ENCODE data around the gene PVRIG.
A peak's percentile ranks its signal among the peaks of the same experiment; 100 is the strongest.
"Not testable (repeated sequence)": the region's sequence is repeated elsewhere in the genome, so short reads cannot be mapped to it uniquely, and the experiment has no call there.

PVRIG gene

DNA sequence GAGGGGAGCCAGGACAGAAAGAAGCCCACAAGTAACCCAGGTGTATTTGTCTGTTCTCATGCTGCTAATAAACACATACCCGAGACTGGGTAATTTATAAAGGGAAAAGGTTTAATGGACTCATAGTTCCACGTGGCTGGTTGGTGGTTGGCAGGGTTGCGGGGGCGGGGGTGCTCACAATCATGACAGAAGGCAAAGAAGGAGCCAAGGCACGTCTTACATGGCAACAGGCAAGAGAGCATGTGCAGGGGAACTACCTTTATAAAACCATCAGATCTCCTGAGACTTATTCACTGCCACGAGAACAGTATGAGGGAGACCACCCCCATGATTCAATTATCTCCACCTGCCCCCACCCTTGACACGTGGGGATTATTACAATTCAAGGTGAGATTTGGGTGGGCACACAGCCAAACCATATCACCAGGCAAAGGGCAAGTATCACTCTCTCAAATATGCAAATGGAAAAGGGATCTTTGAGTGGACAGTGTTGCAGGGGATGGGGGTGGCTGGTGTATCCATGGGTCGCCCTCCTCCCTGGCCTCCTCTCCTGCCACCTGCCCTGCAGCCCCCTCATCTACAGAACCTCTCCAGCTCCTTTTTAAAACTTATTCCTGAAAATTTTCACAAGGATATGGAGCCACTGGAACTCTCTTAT, 15.0 kb downstream of the PVRIG start:
- H3K27ac ChIP-seq (ENCODE audit: insufficient read depth in 1 of 2, low read depth in 1 of 2, low read length in 2 of 2, poor library complexity in 1 of 2, severe bottlenecking in 2 of 2); POLR2A ChIA-PET; DNase-seq; H3K9me3 ChIP-seq (ENCODE audit: control extremely low read depth in 1 of 5, control insufficient read depth in 4 of 5, insufficient read depth in 2 of 5, low read depth in 1 of 5, low read length in 4 of 5); H3K27me3 ChIP-seq (replicated peaks in 2 of 5; ENCODE audit: control insufficient read depth in 4 of 5, insufficient read depth in 5 of 5, low read length in 4 of 5); H3K4me3 ChIP-seq (ENCODE audit: control insufficient read depth in 1 of 7, extremely low read depth in 1 of 7, insufficient read depth in 4 of 7, low read depth in 2 of 7, low read length in 6 of 7); H3K36me3 ChIP-seq (ENCODE audit: control insufficient read depth in 4 of 4, insufficient read depth in 4 of 4, low read length in 3 of 4): not testable (repeated sequence)
- CTCF ChIA-PET: interaction anchor here (0.6 kb wide), 1 partner anchor 370 kb away, joined by 3 read pairs; no protein-coding TSS in a partner anchor
- WGBS (ENCODE audit: insufficient coverage): 100% methylated on average over 1 of the region's 8 CpGs
- H3K4me1 ChIP-seq (ENCODE audit: control extremely low read depth in 1 of 4, control insufficient read depth in 4 of 4, insufficient read depth in 4 of 4, low read length in 3 of 4): peaks cover 0 to 10% (median 2%) of the 10 kb centered on the region in 4 experiments

DNA sequence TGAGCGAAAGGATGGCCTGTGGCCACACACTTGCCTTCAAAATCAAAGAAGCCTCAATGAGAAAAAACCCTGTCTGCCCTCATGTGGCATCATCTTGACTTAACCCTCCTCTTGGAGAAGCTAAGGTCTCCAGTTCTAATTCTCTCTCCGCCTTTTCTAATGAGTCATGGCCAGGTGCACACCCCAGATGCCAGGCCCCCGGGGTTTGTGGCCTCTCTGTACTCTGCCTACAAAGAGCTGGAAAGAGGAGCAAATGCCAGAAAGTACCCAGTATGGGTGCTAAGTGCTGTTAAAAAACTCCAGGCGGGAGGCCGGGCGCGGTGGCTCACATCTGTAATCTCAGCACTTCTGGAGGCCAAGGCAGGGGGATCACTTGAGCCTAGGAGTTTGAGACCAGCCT, 20.2 kb downstream of the PVRIG start:
- H3K27me3 ChIP-seq (replicated peaks in 2 of 5; ENCODE audit: control insufficient read depth in 4 of 5, insufficient read depth in 5 of 5, low read length in 4 of 5); DNase-seq; CTCF ChIA-PET; POLR2A ChIA-PET; H3K27ac ChIP-seq (ENCODE audit: insufficient read depth in 1 of 2, low read depth in 1 of 2, low read length in 2 of 2, poor library complexity in 1 of 2, severe bottlenecking in 2 of 2); H3K36me3 ChIP-seq (ENCODE audit: control insufficient read depth in 4 of 4, insufficient read depth in 4 of 4, low read length in 3 of 4); H3K9me3 ChIP-seq (ENCODE audit: control extremely low read depth in 1 of 5, control insufficient read depth in 4 of 5, insufficient read depth in 2 of 5, low read depth in 1 of 5, low read length in 4 of 5); H3K4me3 ChIP-seq (ENCODE audit: control insufficient read depth in 1 of 7, extremely low read depth in 1 of 7, insufficient read depth in 4 of 7, low read depth in 2 of 7, low read length in 6 of 7): not testable (repeated sequence)
- 95% methylated on average over 6 of the region's 7 CpGs for WGBS (ENCODE audit: insufficient coverage)
- peaks cover 0 to 12% (median 5%) of the 10 kb centered on the region in 4 experiments for H3K4me1 ChIP-seq (ENCODE audit: control extremely low read depth in 1 of 4, control insufficient read depth in 4 of 4, insufficient read depth in 4 of 4, low read length in 3 of 4)

DNA sequence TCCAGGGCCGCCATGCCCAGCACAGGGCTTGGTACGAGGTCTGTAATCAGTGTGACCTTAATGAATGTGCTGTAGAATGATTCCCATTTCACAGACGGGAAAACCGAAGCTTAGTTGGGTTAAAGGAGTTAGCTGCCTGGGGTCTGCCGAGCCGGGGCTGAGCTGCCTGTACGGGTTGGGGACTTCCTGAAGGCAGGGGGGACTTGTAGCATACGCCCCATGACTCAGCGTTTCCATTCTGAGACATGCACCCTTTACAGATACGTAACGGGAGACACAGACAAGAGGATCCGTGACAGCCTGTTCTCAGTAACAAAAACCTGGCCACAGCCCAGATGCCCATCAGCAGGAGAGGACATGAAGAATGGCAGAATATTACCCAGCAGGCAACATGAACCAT, 23.6 kb downstream of the PVRIG start:
- peaks cover 0 to 12% (median 9%) of the 10 kb centered on the region in 4 experiments for H3K4me1 ChIP-seq (ENCODE audit: control extremely low read depth in 1 of 4, control insufficient read depth in 4 of 4, insufficient read depth in 4 of 4, low read length in 3 of 4)
- CTCF ChIA-PET; H3K27ac ChIP-seq (ENCODE audit: insufficient read depth in 1 of 2, low read depth in 1 of 2, low read length in 2 of 2, poor library complexity in 1 of 2, severe bottlenecking in 2 of 2); H3K9me3 ChIP-seq (ENCODE audit: control extremely low read depth in 1 of 5, control insufficient read depth in 4 of 5, insufficient read depth in 2 of 5, low read depth in 1 of 5, low read length in 4 of 5); H3K36me3 ChIP-seq (ENCODE audit: control insufficient read depth in 4 of 4, insufficient read depth in 4 of 4, low read length in 3 of 4); POLR2A ChIA-PET; H3K4me3 ChIP-seq (ENCODE audit: control insufficient read depth in 1 of 7, extremely low read depth in 1 of 7, insufficient read depth in 4 of 7, low read depth in 2 of 7, low read length in 6 of 7); H3K27me3 ChIP-seq (replicated peaks in 2 of 5; ENCODE audit: control insufficient read depth in 4 of 5, insufficient read depth in 5 of 5, low read length in 4 of 5): not testable (repeated sequence)
- WGBS (ENCODE audit: insufficient coverage): 8% methylated on average over 8 of the region's 12 CpGs
- DNase-seq: peak; percentile 60 to 91 (median 90)

DNA sequence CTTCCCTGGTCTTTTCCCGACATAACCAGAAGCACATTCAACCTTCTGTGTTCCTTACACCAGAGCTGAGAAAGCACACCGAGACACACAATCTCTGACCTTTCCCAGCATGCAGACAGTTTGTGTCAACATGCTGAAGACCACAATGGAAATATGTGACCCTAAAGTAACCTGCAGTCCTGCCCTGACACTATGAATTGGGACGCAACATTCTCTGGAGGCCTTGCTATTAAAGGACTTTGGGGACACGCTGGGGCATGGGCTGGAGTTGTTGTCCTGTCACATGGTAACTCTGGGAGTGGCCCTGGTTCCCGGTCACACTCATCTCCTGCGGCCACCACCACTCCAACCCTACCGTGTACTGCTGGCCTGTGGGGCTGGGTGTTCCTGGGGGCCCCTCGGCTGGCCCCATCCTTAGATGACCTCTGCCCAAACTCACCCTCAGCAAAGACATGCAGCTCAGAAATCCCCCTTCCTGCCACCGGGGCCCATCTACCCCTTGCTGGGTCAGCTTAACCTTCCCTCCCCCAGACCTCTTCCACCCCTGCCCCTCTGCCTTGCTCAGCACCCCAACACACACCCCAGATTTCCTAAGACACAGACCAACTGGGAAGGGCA, 25.3 kb downstream of the PVRIG start:
- peaks cover 0 to 12% (median 9%) of the 10 kb centered on the region in 4 experiments for H3K4me1 ChIP-seq (ENCODE audit: control extremely low read depth in 1 of 4, control insufficient read depth in 4 of 4, insufficient read depth in 4 of 4, low read length in 3 of 4)
- H3K9me3 ChIP-seq (ENCODE audit: control extremely low read depth in 1 of 5, control insufficient read depth in 4 of 5, insufficient read depth in 2 of 5, low read depth in 1 of 5, low read length in 4 of 5); H3K36me3 ChIP-seq (ENCODE audit: control insufficient read depth in 4 of 4, insufficient read depth in 4 of 4, low read length in 3 of 4); POLR2A ChIA-PET; H3K4me3 ChIP-seq (ENCODE audit: control insufficient read depth in 1 of 7, extremely low read depth in 1 of 7, insufficient read depth in 4 of 7, low read depth in 2 of 7, low read length in 6 of 7); DNase-seq; H3K27me3 ChIP-seq (replicated peaks in 2 of 5; ENCODE audit: control insufficient read depth in 4 of 5, insufficient read depth in 5 of 5, low read length in 4 of 5); H3K27ac ChIP-seq (ENCODE audit: insufficient read depth in 1 of 2, low read depth in 1 of 2, low read length in 2 of 2, poor library complexity in 1 of 2, severe bottlenecking in 2 of 2): not testable (repeated sequence)
- 87% methylated on average over 3 of the region's 9 CpGs for WGBS (ENCODE audit: insufficient coverage)
- CTCF ChIA-PET: interaction anchor here (0.6 to 1.1 kb wide), 2 partner anchors 8 to 108 kb away, joined by 3 read pairs; no protein-coding TSS in a partner anchor

DNA sequence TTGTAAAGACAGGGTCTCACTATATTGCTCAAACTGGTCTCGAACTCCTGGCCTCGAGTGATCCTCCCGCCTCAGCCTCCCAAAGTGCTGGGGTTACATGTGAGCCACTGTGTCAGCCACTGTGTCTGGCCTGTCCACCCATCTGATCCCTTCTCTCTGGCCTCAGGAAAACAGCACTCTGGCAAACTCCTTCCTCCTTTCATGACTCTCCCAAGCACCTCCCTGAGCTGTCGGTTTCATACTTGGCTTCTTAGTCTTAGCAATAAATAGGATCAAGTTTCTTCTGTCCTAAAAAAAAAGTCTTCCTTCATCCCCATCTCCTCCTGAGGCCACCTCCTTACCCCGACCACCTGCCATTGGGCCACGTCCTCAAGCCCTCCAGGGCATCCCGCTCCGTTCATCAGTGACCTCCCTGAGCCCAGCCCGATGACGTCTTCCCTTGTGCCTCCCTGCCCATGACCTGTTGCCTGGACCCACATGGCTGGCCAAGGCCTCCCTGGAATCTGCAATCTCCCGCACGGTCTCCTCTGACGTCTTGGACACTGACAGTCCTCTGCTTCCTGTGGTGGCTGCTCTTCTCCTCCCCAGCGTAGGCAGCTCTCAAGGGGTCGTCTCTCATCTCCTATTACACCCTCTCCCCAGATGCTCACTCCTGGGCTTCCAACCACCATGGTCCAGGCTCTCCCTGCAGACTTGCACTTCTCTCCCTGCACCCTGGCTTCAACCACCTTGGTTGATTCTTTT, 26.5 kb downstream of the PVRIG start:
- H3K4me3 ChIP-seq (ENCODE audit: control insufficient read depth in 1 of 7, extremely low read depth in 1 of 7, insufficient read depth in 4 of 7, low read depth in 2 of 7, low read length in 6 of 7); H3K27me3 ChIP-seq (replicated peaks in 2 of 5; ENCODE audit: control insufficient read depth in 4 of 5, insufficient read depth in 5 of 5, low read length in 4 of 5); POLR2A ChIA-PET; H3K9me3 ChIP-seq (ENCODE audit: control extremely low read depth in 1 of 5, control insufficient read depth in 4 of 5, insufficient read depth in 2 of 5, low read depth in 1 of 5, low read length in 4 of 5); H3K27ac ChIP-seq (ENCODE audit: insufficient read depth in 1 of 2, low read depth in 1 of 2, low read length in 2 of 2, poor library complexity in 1 of 2, severe bottlenecking in 2 of 2); H3K36me3 ChIP-seq (ENCODE audit: control insufficient read depth in 4 of 4, insufficient read depth in 4 of 4, low read length in 3 of 4); CTCF ChIA-PET; DNase-seq: not testable (repeated sequence)
- H3K4me1 ChIP-seq (ENCODE audit: control extremely low read depth in 1 of 4, control insufficient read depth in 4 of 4, insufficient read depth in 4 of 4, low read length in 3 of 4): peaks cover 0 to 12% (median 9%) of the 10 kb centered on the region in 4 experiments
- 94% methylated on average over 12 of the region's 15 CpGs for WGBS (ENCODE audit: insufficient coverage)

DNA sequence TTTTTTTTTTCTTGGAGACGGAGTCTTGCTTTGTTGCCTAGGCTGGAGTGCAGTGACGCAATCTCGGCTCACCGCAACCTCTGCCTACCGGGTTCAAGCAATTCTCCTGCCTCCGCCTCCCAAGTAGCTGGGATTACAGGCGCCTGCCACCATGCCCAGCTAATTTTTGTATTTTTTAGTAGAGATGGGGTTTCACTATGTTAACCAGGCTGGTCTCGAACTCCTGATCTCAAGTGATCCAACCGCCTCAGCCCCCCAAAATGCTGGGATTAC, 27.1 kb downstream of the PVRIG start:
- POLR2A ChIA-PET; H3K27me3 ChIP-seq (replicated peaks in 2 of 5; ENCODE audit: control insufficient read depth in 4 of 5, insufficient read depth in 5 of 5, low read length in 4 of 5); DNase-seq; H3K4me3 ChIP-seq (ENCODE audit: control insufficient read depth in 1 of 7, extremely low read depth in 1 of 7, insufficient read depth in 4 of 7, low read depth in 2 of 7, low read length in 6 of 7); H3K27ac ChIP-seq (ENCODE audit: insufficient read depth in 1 of 2, low read depth in 1 of 2, low read length in 2 of 2, poor library complexity in 1 of 2, severe bottlenecking in 2 of 2); H3K36me3 ChIP-seq (ENCODE audit: control insufficient read depth in 4 of 4, insufficient read depth in 4 of 4, low read length in 3 of 4); CTCF ChIA-PET; H3K9me3 ChIP-seq (ENCODE audit: control extremely low read depth in 1 of 5, control insufficient read depth in 4 of 5, insufficient read depth in 2 of 5, low read depth in 1 of 5, low read length in 4 of 5): not testable (repeated sequence)
- peaks cover 0 to 12% (median 9%) of the 10 kb centered on the region in 4 experiments for H3K4me1 ChIP-seq (ENCODE audit: control extremely low read depth in 1 of 4, control insufficient read depth in 4 of 4, insufficient read depth in 4 of 4, low read length in 3 of 4)
- WGBS (ENCODE audit: insufficient coverage): 96% methylated on average over 5 of the region's 9 CpGs

GRCh38 chr7:100247152-100247757, 27.5 kb downstream of the PVRIG start:
- ChIA-PET CTCF (no interaction called here), POLR2A (no interaction called here)
- 56% methylated on average over 4 of the region's 11 CpGs for WGBS (ENCODE audit: insufficient coverage)
- Histone ChIP-seq H3K4me1 (ENCODE audit: control extremely low read depth in 1 of 4, control insufficient read depth in 4 of 4, insufficient read depth in 4 of 4, low read length in 3 of 4) (peaks cover 0 to 12% (median 9%) of the 10 kb centered on the region in 4 experiments), H3K4me3 (ENCODE audit: control insufficient read depth in 1 of 7, extremely low read depth in 1 of 7, insufficient read depth in 4 of 7, low read depth in 2 of 7, low read length in 6 of 7) (no peak overlapping the region), H3K27ac (ENCODE audit: insufficient read depth in 1 of 2, low read depth in 1 of 2, low read length in 2 of 2, poor library complexity in 1 of 2, severe bottlenecking in 2 of 2) (no peak overlapping the region), H3K36me3 (ENCODE audit: control insufficient read depth in 4 of 4, insufficient read depth in 4 of 4, low read length in 3 of 4) (no peaks in the 10 kb centered on the region), H3K9me3 (ENCODE audit: control extremely low read depth in 1 of 5, control insufficient read depth in 4 of 5, insufficient read depth in 2 of 5, low read depth in 1 of 5, low read length in 4 of 5) (no peaks in the 10 kb centered on the region), H3K27me3 (replicated peaks in 2 of 5; ENCODE audit: control insufficient read depth in 4 of 5, insufficient read depth in 5 of 5, low read length in 4 of 5) (no peaks in the 10 kb centered on the region)
- DNase-seq: peak; percentile 31 to 83 (median 80)
